DND-41 (cell line): Measurements from ENCODE around the gene CLNS1A.

Experiments
- ATAC-seq: fragments of 200-7000 bp; cut with Tn5 transposase; 3 replicates; pipeline ENCODE4 v1.9.1; 2021; ENCODE audit warnings: low read depth; ENCODE audit not compliant: insufficient read depth
- DNase-seq: peaks from one replicate; pipeline ENCODE4 v3.0.0-alpha.2; 2020
- H2AFZ ChIP-seq: 2 replicates; pipeline ENCODE4 v1.6.0; 2012; ENCODE audit warnings: low read depth, low read length
- H3K27ac ChIP-seq: 2 replicates; pipeline ENCODE4 v1.5.1; 2012; ENCODE audit warnings: low read length, inconsistent platforms
- H3K27me3 ChIP-seq: fragments of 200-600 bp; sonication (generic); 2 replicates; pipeline ENCODE4 v1.6.0; 2012; ENCODE audit warnings: low read length, mild to moderate bottlenecking, inconsistent platforms; ENCODE audit not compliant: insufficient read depth, poor library complexity
- H3K36me3 ChIP-seq: 2 replicates; pipeline ENCODE4 v1.5.1; 2012; ENCODE audit warnings: low read length, inconsistent platforms; ENCODE audit not compliant: insufficient read depth
- H3K4me1 ChIP-seq: 2 replicates; pipeline ENCODE4 v1.5.1; 2012; ENCODE audit warnings: mild to moderate bottlenecking, low read length; ENCODE audit not compliant: insufficient read depth
- H3K4me2 ChIP-seq: 2 replicates; pipeline ENCODE4 v1.6.0; 2012; ENCODE audit warnings: mild to moderate bottlenecking, moderate library complexity, low read length, inconsistent platforms; ENCODE audit not compliant: insufficient read depth
- H3K4me3 ChIP-seq, 2 experiments: fragments of 200-600 bp in 1 of 2; shearing (Covaris generic) in 1 of 2; 2 replicates each; pipeline ENCODE4 v1.5.1; 2012 to 2016; ENCODE audit warnings: inconsistent platforms in 2 of 2, low read length in 2 of 2, mild to moderate bottlenecking in 2 of 2, low read depth in 1 of 2, moderate library complexity in 1 of 2
- H3K79me2 ChIP-seq: 2 replicates; pipeline ENCODE4 v1.6.0; 2012; ENCODE audit warnings: low read length, inconsistent platforms; ENCODE audit not compliant: insufficient read depth
- H3K9ac ChIP-seq: 2 replicates; pipeline ENCODE4 v1.6.0; 2012; ENCODE audit warnings: low read depth, mild to moderate bottlenecking, inconsistent platforms, low read length, moderate library complexity
- H3K9me3 ChIP-seq: 2 replicates; pipeline ENCODE4 v1.5.1; 2012; ENCODE audit warnings: low read length, moderate library complexity, mild to moderate bottlenecking, inconsistent platforms; ENCODE audit not compliant: insufficient read depth, severe bottlenecking
- H4K20me1 ChIP-seq: 2 replicates; pipeline ENCODE4 v1.6.0; 2012; ENCODE audit warnings: low read length; ENCODE audit not compliant: insufficient read depth
- CTCF ChIP-seq: IDR thresholded peaks from 2 replicates; pipeline ENCODE4 v1.5.1; 2012; ENCODE audit warnings: borderline replicate concordance, low read length, moderate library complexity, mild to moderate bottlenecking; ENCODE audit not compliant: poor library complexity, severe bottlenecking; ENCODE audit errors: extremely low read depth
- EZH2 ChIP-seq: IDR thresholded peaks from 3 replicates; pipeline ENCODE4 v1.6.1; 2012; ENCODE audit warnings: borderline replicate concordance, low read depth, mild to moderate bottlenecking, moderate library complexity, low read length, inconsistent platforms; ENCODE audit not compliant: severe bottlenecking

Gene CLNS1A

GRCh38 chr11:77593883-77594282 is 43.7 kb downstream of the CLNS1A start:
- DNase-seq (no peak), ATAC-seq (no peak)
- no peak overlapping the region for H3K9ac ChIP-seq
- H3K4me3 ChIP-seq: no peak overlapping the region
- H3K4me2 ChIP-seq: no peak overlapping the region
- no peaks in the 10 kb centered on the region for H3K27me3 ChIP-seq
- no peak overlapping the region for H2AFZ ChIP-seq
- H3K4me1 ChIP-seq: no peaks in the 10 kb centered on the region
- TF ChIP-seq EZH2: no peak
- TF ChIP-seq CTCF: no peak
- H3K79me2 ChIP-seq: no peaks in the 10 kb centered on the region
- H3K36me3 ChIP-seq: peaks cover 17% of the 10 kb centered on the region
- H3K27ac ChIP-seq: no peak overlapping the region
- no peaks in the 10 kb centered on the region for H4K20me1 ChIP-seq
- peaks cover 10% of the 10 kb centered on the region for H3K9me3 ChIP-seq

- H2AFZ ChIP-seq: no peak overlapping the region
- H3K4me2 ChIP-seq: no peak overlapping the region
- H3K9me3 ChIP-seq: peaks cover 10% of the 10 kb centered on the region
- ATAC-seq: no peak
- no peaks in the 10 kb centered on the region for H3K79me2 ChIP-seq
- H3K4me1 ChIP-seq: no peaks in the 10 kb centered on the region
- DNase-seq: no peak
- TF ChIP-seq CTCF (no peak), EZH2 (no peak)
- H4K20me1 ChIP-seq: no peaks in the 10 kb centered on the region
- no peak overlapping the region for H3K27ac ChIP-seq
- no peak overlapping the region for H3K9ac ChIP-seq
- H3K36me3 ChIP-seq: peaks cover 21% of the 10 kb centered on the region
- H3K4me3 ChIP-seq: no peak overlapping the region
- H3K27me3 ChIP-seq: no peaks in the 10 kb centered on the region
Observed at GRCh38 chr11:77592727-77593126, 44.9 kb downstream of the CLNS1A start.

- H2AFZ ChIP-seq: no peak overlapping the region
- DNase-seq (no peak), ATAC-seq (no peak)
- peaks cover 10% of the 10 kb centered on the region for H3K9me3 ChIP-seq
- H3K27me3 ChIP-seq: no peaks in the 10 kb centered on the region
- no peaks in the 10 kb centered on the region for H3K79me2 ChIP-seq
- no peak overlapping the region for H3K27ac ChIP-seq
- H3K36me3 ChIP-seq: peaks cover 21% of the 10 kb centered on the region
- H4K20me1 ChIP-seq: no peaks in the 10 kb centered on the region
- no peak overlapping the region for H3K4me3 ChIP-seq
- H3K4me1 ChIP-seq: no peaks in the 10 kb centered on the region
- H3K9ac ChIP-seq: no peak overlapping the region
- no peak overlapping the region for H3K4me2 ChIP-seq
- no peak for TF ChIP-seq EZH2
- no peak for TF ChIP-seq CTCF
Observed at GRCh38 chr11:77590194-77590782, 47.3 kb downstream of the CLNS1A start.
